ENCODE results near the gene TNN. TPM values are rescaled to one million over a fixed set of nuclear protein-coding genes. Genes with fewer than 3 reads are reported as not detected.

TNN gene
- total and polyA plus RNA-seq, 2 experiments from 2014 or later = not detected

DNA sequence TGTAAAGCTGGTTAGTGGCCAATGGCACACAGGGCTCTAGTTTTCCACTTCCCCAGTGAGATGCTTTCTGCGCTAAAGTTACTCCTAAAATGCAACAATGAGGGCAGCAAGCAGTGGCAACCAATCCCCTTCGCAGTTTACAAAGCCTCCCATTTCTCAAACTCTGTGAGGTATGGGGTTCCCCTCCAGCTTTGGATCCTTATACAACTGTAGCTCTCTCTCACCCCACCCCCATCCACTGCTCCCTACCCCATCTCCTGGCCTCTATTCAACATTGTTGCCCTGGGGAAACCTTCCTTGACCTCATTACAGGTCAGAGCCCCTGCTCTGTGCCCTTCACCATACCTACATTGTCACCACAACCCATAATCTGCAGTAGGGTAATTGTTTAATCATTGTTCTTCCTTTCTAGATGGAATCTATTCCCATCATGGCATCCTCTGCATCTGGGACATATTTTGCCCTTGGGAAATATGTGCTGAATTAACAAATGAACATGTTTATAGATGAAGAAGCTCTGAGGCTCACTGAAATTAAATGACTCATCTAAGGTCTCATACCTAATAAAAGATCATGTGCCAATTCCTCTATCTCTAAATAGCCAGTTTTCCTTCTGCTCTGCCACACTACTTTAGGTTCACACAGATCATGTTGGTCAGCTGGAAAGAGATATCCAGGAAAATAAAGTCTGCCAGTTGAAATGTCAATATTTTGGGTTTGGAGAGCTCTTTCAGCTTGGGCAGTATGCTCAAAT lies 112.4 kb downstream of the TNN start:
- H3K4me2 ChIP-seq (ENCODE audit: unreplicated experiment) = no peak overlapping the region
- H3K4me1 ChIP-seq (ENCODE audit: insufficient read depth) = no peaks in the 10 kb centered on the region
- in situ Hi-C loops (cut with MboI) = no loop called here
- H3F3A ChIP-seq (ENCODE audit: insufficient read depth) = no peaks in the 10 kb centered on the region
- DNase-seq = no peak
- H4K20me1 ChIP-seq (ENCODE audit: insufficient read depth) = no peaks in the 10 kb centered on the region
- TF ChIP-seq EZH2 (IDR thresholded peaks at IDR 0.05; ENCODE audit: insufficient read depth, poor library complexity, severe bottlenecking) (no peak), EZH2phosphoT487 (IDR thresholded peaks at IDR 0.05; ENCODE audit: insufficient read depth, low read depth) (no peak)
- no peaks in the 10 kb centered on the region for H3K79me2 ChIP-seq (ENCODE audit: insufficient read depth)
- no peak overlapping the region for H3K9ac ChIP-seq
- H2AFZ ChIP-seq = no peak overlapping the region
- H3K27ac ChIP-seq = no peak overlapping the region
- WGBS, 2 experiments (ENCODE audit: low coverage in 1 of 2, low lambda C conversion rate in 2 of 2, missing lambda C conversion rate in 2 of 2) = 65 to 75% methylated on average over 2 of the region's 2 CpGs
- H3K36me3 ChIP-seq (ENCODE audit: low read depth) = no peaks in the 10 kb centered on the region
- no peaks in the 10 kb centered on the region for H3K9me3 ChIP-seq (ENCODE audit: low read depth)
- no peaks in the 10 kb centered on the region for H3K9me2 ChIP-seq (ENCODE audit: insufficient read depth)
- H3K4me3 ChIP-seq = no peak overlapping the region
- H3K27me3 ChIP-seq (replicated peaks; ENCODE audit: insufficient read depth) = no peaks in the 10 kb centered on the region

DNA sequence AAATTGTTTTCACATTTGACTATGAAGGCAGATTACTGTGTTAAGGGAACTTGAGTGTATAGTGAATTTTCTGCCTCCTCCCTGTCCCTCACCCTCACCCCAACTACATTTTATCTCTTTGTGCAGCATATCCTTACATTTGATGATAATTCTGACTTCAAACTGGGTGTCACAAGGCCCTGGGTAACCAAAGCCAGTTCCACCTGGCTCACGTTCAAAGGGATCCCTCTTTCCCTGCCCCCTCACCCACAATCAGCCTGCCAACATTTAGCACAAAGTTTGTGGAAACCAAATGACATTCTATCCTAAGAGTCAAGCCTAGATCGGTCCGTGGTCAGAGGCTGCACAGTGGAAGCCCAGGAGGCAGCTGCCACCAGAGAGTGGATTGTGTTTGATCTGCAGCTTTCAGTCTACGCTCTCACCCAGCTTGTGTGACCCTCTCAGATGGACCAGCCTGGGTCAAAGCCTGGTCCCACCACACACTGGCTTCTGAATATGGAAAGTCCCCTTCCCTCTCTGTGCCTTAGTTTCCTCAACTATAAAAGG lies 114.6 kb downstream of the TNN start:
- 36 to 55% methylated on average over 4 of the region's 4 CpGs for WGBS, 2 experiments (ENCODE audit: low coverage in 1 of 2, low lambda C conversion rate in 2 of 2, missing lambda C conversion rate in 2 of 2)
- Histone ChIP-seq H2AFZ (no peak overlapping the region), H3K27me3 (replicated peaks; ENCODE audit: insufficient read depth) (no peaks in the 10 kb centered on the region), H3K9ac (no peak overlapping the region), H3K4me1 (ENCODE audit: insufficient read depth) (no peaks in the 10 kb centered on the region), H3K9me2 (ENCODE audit: insufficient read depth) (no peaks in the 10 kb centered on the region), H3K79me2 (ENCODE audit: insufficient read depth) (no peaks in the 10 kb centered on the region), H4K20me1 (ENCODE audit: insufficient read depth) (no peaks in the 10 kb centered on the region), H3K9me3 (ENCODE audit: low read depth) (no peaks in the 10 kb centered on the region), H3F3A (ENCODE audit: insufficient read depth) (no peaks in the 10 kb centered on the region), H3K4me3 (no peak overlapping the region), H3K27ac (no peak overlapping the region), H3K36me3 (ENCODE audit: low read depth) (no peaks in the 10 kb centered on the region), H3K4me2 (ENCODE audit: unreplicated experiment) (no peak overlapping the region)
- in situ Hi-C loops (cut with MboI) = no loop called here
- TF ChIP-seq EZH2phosphoT487 (IDR thresholded peaks at IDR 0.05; ENCODE audit: insufficient read depth, low read depth) = no peak
- TF ChIP-seq EZH2 (IDR thresholded peaks at IDR 0.05; ENCODE audit: insufficient read depth, poor library complexity, severe bottlenecking) = no peak
- DNase-seq = no peak

DNA sequence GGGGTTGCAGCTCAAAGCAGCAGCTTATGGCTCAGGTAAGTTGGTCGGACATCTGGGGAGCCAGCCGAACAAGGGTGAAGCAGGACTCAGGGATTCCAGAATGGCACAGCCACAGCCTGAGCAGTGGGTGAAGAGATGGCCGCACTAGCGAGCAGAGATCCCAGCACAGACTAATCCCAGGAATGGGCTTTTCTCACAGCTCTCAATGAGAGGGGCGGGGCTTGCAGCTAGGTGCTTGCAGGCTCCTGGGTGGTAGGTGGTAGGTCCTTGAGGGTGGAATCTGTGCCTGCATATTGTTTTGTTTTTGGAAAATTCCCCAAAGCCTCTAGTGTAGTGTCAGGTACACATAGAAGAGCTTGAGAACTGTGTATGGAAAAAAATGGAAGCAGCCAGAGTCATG lies 116.0 kb downstream of the TNN start:
- H3K79me2 ChIP-seq (ENCODE audit: insufficient read depth) = no peaks in the 10 kb centered on the region
- WGBS, 2 experiments (ENCODE audit: low coverage in 1 of 2, low lambda C conversion rate in 2 of 2, missing lambda C conversion rate in 2 of 2) = 38 to 49% methylated on average over 5 of the region's 5 CpGs
- H3K9ac ChIP-seq = no peak overlapping the region

DNA sequence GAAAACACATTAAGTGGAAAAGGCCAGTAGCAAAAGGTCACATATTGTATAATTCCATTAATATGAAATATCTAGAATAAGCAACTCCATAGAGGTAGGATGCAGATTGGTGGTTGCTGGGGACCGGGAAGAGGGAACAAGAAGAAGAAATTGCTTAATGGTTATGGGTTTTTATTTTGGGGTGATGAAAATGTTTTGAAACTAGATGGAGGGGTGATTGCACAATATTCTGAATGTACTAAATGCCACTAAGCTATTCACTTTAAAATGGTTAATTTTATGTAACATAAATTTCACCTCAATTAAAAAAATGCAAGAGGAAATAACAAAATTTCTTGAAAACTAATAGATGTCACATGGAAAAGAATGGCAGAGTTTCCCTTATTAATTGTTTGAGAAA lies 118.3 kb downstream of the TNN start:
- H3K4me2 ChIP-seq (ENCODE audit: unreplicated experiment) = no peak overlapping the region
- WGBS, 2 experiments (ENCODE audit: low coverage in 1 of 2, low lambda C conversion rate in 2 of 2, missing lambda C conversion rate in 2 of 2) = 12 to 21% methylated on average over 1 of the region's 1 CpG
- in situ Hi-C loops (cut with MboI) = no loop called here

More for the DNA sequence above, 116.0 kb downstream of the TNN start:
- Histone ChIP-seq H3K27me3 (replicated peaks; ENCODE audit: insufficient read depth) (no peaks in the 10 kb centered on the region), H3K36me3 (ENCODE audit: low read depth) (no peaks in the 10 kb centered on the region), H3K4me2 (ENCODE audit: unreplicated experiment) (no peak overlapping the region), H3F3A (ENCODE audit: insufficient read depth) (no peaks in the 10 kb centered on the region), H2AFZ (no peak overlapping the region), H4K20me1 (ENCODE audit: insufficient read depth) (no peaks in the 10 kb centered on the region), H3K9me3 (ENCODE audit: low read depth) (no peaks in the 10 kb centered on the region), H3K27ac (no peak overlapping the region), H3K4me3 (no peak overlapping the region), H3K4me1 (ENCODE audit: insufficient read depth) (no peaks in the 10 kb centered on the region), H3K9me2 (ENCODE audit: insufficient read depth) (no peaks in the 10 kb centered on the region)
- in situ Hi-C loops (cut with MboI) = no loop called here
- DNase-seq = no peak
- TF ChIP-seq EZH2 (IDR thresholded peaks at IDR 0.05; ENCODE audit: insufficient read depth, poor library complexity, severe bottlenecking) (no peak), EZH2phosphoT487 (IDR thresholded peaks at IDR 0.05; ENCODE audit: insufficient read depth, low read depth) (no peak)

More for the DNA sequence above, 118.3 kb downstream of the TNN start:
- H4K20me1 ChIP-seq (ENCODE audit: insufficient read depth) = no peaks in the 10 kb centered on the region
- no peak overlapping the region for H3K9ac ChIP-seq
- H3K9me2 ChIP-seq (ENCODE audit: insufficient read depth) = no peaks in the 10 kb centered on the region
- no peaks in the 10 kb centered on the region for H3K4me1 ChIP-seq (ENCODE audit: insufficient read depth)
- H3F3A ChIP-seq (ENCODE audit: insufficient read depth) = no peaks in the 10 kb centered on the region
- no peaks in the 10 kb centered on the region for H3K36me3 ChIP-seq (ENCODE audit: low read depth)
- no peak overlapping the region for H3K27ac ChIP-seq
- no peak overlapping the region for H2AFZ ChIP-seq
- DNase-seq = no peak
- H3K4me3 ChIP-seq = no peak overlapping the region
- TF ChIP-seq EZH2phosphoT487 (IDR thresholded peaks at IDR 0.05; ENCODE audit: insufficient read depth, low read depth) (no peak), EZH2 (IDR thresholded peaks at IDR 0.05; ENCODE audit: insufficient read depth, poor library complexity, severe bottlenecking) (no peak)
- H3K9me3 ChIP-seq (ENCODE audit: low read depth) = no peaks in the 10 kb centered on the region
- H3K27me3 ChIP-seq (replicated peaks; ENCODE audit: insufficient read depth) = peaks cover 6% of the 10 kb centered on the region
- no peaks in the 10 kb centered on the region for H3K79me2 ChIP-seq (ENCODE audit: insufficient read depth)
